Head of caudate nucleus (tissue), 42 donors: Measurements from ENCODE around the gene MYBPC2.
"Not testable (repeated sequence)": the region's sequence is repeated elsewhere in the genome, so short reads cannot be mapped to it uniquely, and the experiment has no call there.

ENCODE experiments used
- DNase-seq, 42 donors: peaks; one replicate each; pipeline versions ENCODE4 v3.0.0 to v3.0.0-alpha.2; 2020 to 2021; ENCODE audit warnings: mixed read lengths in 7 of 42
- intact Hi-C: fragments of 100-400 bp; cut with DNase I; formaldehyde crosslinking; loops from one replicate; pipeline ENCODE4 v1.15.0; 2022

Gene MYBPC2

DNA sequence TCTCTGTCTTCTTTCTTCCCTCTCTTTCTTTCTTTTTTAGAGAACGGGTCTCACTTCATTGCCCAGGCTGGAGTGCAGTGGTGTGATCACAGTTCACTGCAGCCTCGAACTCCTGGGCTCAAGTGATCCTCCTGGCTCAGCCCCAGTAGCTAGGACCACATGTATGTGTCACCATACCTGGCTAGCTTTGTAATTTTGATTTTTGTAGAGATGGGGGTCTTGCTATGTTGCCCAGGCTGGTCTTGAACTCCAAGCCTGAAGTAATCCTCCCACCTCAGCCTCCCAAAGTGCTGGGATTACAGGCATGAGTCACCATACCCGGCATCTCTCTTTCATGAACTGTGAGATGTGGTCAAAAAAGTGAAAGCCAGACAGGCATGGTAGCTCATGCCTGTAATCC is 40.6 kb downstream of the MYBPC2 start:
- DNase-seq, intact Hi-C loops: not testable (repeated sequence)

DNA sequence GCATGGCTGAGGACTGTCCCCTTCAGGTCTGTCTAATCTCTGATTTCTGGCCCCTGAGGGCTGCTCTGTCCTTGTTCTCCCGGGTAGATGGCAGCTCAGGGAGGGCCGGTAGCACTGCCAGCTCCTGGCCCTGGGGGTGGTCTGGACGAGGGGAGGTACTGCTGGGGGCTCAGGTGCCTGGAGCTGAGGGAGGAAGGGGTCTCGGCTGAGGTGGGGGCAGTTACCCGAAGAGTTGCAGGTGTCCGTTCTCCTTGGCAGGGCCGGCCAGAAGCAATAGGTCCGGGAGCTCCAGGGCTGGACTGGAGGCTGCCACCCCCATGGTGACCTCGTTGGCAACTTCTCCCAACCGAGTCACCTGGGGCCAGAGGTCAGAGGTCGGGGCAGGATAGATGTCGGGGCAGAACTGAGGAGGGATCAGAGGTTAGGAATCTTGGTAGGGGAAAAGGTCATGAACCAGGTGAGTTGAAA is 42.4 kb downstream of the MYBPC2 start:
- intact Hi-C loops, result loop anchor here (5.0 kb wide), 1 partner anchor 93 kb away; the partner anchor contains the start of gene POLD1
- peak in 1 of 42 donors; percentile 30 for DNase-seq

DNA sequence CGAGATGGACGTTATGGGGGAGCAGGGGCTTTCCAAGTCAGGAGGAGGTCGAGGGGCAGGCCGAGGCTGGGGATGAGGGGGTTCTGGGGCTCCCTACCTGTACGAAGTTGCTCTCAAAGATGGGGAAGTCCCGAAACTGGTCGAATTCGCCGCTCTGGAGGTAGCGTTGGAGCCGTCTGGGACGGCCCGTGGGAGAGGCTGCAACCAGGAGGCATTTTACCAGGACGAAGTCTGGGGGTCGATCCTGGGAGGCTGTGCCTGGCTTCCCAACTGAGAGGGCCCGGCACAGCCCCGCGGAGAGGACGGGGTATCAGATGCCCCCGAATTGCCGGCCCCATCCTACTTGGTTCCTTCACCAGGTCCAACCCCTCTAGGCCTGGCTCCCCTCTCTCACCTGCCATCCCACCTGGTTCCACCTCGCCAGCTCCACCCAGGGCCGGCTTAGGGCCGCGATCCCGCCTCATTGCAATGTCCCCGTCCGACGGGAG is 43.1 kb downstream of the MYBPC2 start:
- peak in 1 of 42 donors; percentile 10 for DNase-seq
- intact Hi-C loops, result loop anchor here (2.0 to 5.0 kb wide), 2 partner anchors 35 to 93 kb away; partner anchors contain the start of genes JOSD2 and POLD1

DNA sequence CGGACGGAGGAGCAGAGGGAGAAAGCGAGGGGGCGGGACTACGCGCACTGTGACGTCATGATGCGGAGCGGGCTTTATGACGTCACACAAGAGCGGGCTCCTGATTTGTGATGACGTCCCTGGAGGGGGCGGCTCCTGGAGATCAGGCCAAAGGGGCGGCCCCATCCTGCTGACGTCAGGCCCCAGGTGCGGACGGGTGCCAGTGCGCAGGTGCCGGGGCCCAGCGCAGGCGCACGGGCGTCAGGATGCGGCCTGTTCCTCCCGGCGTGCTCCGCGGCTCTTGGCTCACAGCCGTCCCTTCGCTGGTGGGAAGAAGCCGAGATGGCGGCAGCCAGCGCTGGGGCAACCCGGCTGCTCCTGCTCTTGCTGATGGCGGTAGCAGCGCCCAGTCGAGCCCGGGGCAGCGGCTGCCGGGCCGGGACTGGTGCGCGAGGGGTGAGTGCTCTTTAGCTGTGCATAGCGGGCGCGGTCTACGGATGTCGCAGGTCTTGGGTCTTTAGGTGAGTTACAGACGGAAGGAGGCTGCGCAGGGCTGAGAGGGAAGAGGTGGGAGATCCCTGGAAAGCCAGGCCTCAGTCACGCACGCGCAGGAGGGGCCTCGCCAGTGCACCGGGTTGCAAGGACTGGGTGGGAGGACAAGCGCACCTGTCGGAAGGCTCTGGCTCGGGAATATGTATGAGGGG is 43.7 kb downstream of the MYBPC2 start, which contains the start of the genes EMC10 and GARIN5A:
EMC10 (plus strand) TSS at position 284 of the 683 bp plus-strand sequence; CDS start at position 322, 38 bp downstream.
GARIN5A (minus strand) TSS at position 625 of the 683 bp plus-strand sequence; CDS start at position 165, 460 bp downstream.
- peak; percentile 79 to 95 (median 90) for DNase-seq
- intact Hi-C loops, result loop anchor here (2.0 to 5.0 kb wide), 2 partner anchors 34 to 94 kb away; partner anchors contain the start of genes JOSD2 and POLD1

DNA sequence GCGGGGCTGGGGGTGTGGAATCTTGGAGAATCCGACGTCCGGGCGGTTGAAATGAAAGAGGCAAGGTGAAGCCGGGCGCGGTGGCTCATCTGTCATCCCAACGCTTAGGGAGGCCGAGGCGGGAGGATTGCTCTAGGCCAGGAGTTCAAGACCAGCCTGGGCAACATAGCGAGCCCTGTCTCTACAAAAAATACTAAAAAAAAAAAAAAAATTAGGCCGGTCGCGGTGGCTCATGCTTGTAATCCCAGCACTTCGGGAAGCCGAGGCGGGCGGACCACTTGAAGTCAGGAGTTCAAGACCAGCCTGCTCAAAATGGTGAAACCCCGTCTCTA is 44.2 kb downstream of the MYBPC2 start:
- intact Hi-C loops, result loop anchor here (2.0 to 5.0 kb wide), 2 partner anchors 34 to 95 kb away; partner anchors contain the start of genes JOSD2 and POLD1
- no peak for DNase-seq

DNA sequence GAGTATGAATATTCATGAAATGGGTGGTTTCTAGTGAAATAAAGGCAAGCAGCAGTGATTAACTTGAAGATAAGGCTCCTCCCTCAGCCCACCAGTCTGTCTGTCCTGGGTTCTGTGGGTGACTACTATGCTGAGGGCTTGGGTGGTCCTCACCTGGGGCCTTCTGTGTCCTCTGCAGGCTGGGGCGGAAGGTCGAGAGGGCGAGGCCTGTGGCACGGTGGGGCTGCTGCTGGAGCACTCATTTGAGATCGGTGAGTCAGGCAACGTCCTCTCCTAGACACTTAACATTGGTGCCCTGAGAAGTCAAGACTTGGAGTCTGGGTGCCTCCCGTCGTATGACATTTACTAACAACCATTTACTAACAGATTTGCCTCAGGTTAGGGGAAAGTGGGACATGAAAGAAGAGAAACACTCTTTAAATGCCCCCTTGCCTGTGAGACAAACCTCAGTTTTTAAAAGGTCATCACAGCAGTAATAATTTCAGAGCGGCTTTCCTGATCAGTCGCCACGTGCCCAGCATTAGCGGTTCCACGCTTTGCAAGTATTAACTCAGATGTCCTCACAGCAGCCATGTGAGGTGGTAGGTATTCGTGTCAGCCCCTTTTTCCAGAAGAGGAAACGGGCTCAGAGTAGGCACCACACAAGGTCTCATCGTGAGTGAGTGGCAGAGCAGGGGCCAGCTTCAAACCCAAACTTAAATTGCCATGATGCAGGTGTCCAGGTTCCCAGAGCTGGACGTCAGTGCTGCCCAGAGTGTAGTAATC is 45.2 kb downstream of the MYBPC2 start:
- peak in 1 of 42 donors; percentile 32 for DNase-seq
- intact Hi-C loops, result loop anchor here (2.0 to 5.0 kb wide), 2 partner anchors 33 to 96 kb away; partner anchors contain the start of genes JOSD2 and POLD1

DNA sequence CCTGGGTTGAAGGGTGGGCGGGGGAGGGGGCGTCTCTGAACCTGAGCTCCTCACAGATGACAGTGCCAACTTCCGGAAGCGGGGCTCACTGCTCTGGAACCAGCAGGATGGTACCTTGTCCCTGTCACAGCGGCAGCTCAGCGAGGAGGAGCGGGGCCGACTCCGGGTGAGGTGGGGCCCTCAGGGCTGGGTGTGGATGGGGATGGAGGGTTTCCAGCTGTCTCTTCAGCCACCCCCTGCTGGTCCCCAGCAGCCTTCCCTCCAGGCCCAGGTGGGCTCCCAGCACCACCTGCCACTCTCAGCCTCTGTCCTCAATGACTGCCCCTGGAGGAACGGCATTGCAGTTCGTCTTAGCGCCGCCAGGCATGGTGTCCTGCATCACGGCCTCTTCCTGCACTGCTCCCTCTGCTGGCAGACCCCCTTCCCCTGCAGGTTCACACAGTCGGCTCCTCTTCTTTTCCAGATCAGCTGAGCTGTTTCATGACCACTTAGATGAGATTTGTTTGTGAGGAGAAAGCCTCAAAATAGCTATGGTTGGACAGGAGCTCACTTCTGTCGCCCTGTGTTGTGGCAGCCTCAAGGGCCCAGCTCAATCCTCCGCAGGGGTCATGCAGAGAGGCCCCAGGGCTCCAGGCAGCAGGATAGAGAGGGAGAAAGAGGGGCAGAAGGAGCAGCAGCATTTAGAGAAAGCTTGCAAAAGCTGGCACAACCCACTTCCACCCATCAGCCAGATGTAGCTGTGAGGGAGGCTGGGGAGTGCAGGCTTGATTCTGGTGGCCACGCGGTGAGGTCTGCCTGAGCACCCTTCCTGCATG is 46.4 kb downstream of the MYBPC2 start:
- intact Hi-C loops, result loop anchor here (5.0 kb wide), 1 partner anchor 97 kb away; the partner anchor contains the start of gene POLD1
- DNase-seq, result peak in 27 of 42 donors; percentile 40 to 81 (median 54)

DNA sequence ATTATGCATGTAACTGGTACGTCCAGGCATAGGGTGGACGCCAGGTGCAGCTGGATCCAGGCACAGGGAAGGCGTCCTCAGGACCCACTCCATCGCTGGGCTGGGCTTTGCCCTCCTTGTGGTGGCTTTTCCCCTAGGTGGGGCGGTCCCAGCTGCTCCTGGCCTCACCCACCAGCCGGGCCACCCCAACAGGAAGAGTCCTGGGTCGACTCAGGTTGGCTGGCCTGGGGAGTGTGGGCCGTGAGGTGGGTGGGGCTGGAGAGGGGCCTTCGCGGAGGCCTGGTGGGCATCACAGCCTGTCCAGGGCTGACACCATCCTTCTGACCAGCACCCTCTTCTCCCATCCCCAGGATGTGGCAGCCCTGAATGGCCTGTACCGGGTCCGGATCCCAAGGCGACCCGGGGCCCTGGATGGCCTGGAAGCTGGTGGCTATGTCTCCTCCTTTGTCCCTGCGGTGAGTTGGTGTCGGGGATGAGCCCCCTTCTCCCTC is 47.1 kb downstream of the MYBPC2 start:
- DNase-seq, result peak in 1 of 42 donors; percentile 25
- intact Hi-C loops, result loop anchor here (5.0 kb wide), 1 partner anchor 98 kb away; the partner anchor contains the start of gene POLD1

DNA sequence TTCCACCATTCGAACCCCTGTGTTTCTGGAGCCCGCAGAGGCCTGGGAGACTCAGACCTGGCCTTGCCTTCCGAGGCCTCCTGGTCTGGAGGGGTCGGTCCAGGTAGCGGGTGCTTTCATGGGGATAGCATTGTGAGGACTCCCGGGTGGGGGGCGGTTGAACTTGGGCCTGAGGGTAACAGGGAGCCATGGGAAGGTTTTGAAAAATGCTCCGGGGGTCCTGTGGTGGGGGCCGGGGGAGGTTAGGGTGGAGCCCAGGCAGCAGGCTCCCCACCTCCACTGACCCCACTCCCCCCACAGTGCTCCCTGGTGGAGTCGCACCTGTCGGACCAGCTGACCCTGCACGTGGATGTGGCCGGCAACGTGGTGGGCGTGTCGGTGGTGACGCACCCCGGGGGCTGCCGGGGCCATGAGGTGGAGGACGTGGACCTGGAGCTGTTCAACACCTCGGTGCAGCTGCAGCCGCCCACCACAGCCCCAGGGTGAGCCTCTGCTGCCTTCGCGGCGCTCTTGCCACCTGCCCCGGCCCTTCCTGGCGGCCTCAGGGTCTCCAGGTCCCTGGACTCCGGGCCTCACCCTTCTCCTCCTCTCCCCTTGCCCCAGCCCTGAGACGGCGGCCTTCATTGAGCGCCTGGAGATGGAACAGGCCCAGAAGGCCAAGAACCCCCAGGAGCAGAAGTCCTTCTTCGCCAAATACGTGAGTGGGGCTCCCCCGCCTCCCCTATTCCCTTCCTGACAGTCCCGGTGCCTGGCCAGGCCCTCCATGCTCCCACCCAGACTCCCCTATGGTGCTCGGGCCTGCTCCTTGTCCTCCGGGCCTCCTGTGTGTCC is 47.8 kb downstream of the MYBPC2 start:
- peak in 1 of 42 donors; percentile 7 for DNase-seq

DNA sequence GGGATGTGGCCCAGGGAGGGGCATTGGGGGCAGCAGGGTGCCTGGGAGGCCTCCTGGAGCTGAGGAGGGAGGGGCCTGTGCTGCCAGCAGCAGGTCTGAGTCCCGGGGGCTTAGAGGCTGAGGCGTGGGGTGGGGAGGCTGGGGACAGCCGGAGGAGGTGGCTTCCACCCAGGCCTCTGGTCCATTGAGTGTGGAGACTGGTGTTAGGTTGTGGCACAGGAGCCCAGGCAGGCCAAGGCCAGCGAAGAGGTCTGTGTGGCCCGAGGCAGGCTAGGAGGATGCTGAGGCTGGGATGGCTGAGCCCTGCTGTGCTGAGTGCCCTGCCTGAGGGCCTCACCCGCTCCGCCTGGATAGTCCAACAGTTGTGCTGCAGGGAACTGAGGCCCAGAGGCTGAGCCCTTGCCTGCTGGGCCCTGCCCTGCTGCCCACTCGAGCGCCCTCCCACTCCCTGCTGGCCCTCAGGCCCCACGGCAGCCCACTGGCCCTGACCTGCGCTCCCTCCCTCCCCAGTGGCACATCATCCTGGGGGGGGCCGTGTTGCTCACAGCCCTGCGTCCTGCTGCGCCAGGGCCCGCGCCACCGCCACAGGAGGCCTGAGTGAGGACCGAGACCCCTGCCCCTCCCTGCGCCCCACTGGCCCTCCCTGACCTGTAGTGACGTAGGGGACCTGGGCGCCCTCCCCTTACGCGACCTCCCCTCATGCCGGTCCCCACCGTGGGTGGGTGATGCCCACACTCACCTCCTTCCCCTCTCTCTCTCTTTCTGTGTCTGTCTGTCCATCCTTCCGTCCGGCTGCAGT is 48.9 kb downstream of the MYBPC2 start:
- DNase-seq, result peak in 1 of 42 donors; percentile 20
- intact Hi-C loops, result no loop called here

More for the DNA sequence above, 47.8 kb downstream of the MYBPC2 start:
- intact Hi-C loops, result no loop called here

DNA sequence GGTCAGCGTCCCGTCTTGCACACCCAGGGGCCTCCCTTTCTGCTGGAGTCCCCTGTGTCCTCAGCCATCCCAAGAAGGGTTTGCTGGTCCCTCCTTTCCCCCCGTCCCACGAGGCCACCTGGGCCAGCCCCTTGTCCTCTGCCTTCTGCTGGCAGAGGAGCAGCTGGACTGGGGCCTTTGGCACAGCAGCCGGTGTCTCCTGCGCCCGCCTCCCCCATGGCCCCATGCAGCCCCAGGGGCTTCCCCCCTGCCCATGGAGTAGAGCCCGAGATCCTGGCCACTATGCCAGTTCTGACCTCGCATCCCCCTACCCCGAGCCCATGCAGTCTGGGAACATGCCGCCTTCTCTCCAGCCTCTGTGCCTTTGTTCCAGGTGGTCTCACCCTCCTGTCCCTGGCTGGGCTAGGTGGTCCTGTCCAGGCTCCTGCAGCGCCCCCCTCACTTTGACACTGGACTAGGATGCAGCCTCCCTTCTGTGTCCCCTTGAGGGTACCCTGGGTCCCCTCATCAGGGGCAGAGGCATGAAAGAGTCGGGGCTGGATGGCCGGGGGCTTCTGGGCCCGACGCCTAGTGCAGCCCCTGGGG is 49.7 kb downstream of the MYBPC2 start:
- peak in 1 of 42 donors; percentile 10 for DNase-seq

DNA sequence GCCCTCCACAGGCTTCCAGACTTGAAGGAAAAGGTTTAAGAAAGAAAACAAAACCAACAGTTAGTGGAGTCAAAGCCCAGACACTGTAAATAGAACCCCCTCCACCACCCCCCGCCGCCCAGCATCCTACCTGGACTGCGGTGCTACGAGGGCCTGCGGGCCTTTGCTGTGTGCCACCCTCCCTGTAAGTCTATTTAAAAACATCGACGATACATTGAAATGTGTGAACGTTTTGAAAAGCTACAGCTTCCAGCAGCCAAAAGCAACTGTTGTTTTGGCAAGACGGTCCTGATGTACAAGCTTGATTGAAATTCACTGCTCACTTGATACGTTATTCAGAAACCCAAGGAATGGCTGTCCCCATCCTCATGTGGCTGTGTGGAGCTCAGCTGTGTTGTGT is 50.2 kb downstream of the MYBPC2 start:
- DNase-seq, result peak in 1 of 42 donors; percentile 24
- intact Hi-C loops, result no loop called here

More for the DNA sequence above, 49.7 kb downstream of the MYBPC2 start:
- intact Hi-C loops, result no loop called here

DNA sequence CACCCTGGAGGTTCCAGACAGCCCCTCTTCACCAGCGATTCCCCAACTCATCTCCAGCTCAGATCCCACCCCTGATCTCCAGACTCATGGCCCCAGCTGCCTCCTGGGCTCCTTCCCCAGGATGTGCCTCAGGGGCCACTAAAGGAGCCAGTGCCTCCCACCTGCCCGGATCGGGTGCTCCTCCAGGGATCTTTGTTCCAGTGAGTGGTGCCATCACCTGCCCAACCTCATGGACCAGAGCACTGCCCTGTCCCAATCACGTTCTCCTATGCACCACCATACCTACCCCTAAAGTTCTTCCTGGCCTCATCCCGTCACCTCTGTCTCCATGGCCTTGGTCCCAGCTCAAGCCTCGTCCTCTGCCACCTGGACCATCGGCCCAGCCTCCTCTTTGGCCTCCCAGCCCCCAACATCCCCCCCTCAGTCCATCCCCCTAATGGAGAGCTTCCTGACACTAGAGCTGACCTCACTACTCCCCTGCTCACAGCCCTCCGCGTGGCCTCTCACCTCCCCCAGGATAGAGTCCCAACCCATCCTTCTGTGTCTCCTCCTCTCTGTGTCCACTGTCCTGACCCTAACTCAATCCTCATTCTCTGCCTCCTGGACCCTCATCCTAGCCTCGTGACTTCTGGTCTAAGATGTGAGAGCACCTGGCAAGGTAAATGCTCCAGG is 52.7 kb downstream of the MYBPC2 start:
- DNase-seq, result peak in 1 of 42 donors; percentile 28
- intact Hi-C loops, result no loop called here

DNA sequence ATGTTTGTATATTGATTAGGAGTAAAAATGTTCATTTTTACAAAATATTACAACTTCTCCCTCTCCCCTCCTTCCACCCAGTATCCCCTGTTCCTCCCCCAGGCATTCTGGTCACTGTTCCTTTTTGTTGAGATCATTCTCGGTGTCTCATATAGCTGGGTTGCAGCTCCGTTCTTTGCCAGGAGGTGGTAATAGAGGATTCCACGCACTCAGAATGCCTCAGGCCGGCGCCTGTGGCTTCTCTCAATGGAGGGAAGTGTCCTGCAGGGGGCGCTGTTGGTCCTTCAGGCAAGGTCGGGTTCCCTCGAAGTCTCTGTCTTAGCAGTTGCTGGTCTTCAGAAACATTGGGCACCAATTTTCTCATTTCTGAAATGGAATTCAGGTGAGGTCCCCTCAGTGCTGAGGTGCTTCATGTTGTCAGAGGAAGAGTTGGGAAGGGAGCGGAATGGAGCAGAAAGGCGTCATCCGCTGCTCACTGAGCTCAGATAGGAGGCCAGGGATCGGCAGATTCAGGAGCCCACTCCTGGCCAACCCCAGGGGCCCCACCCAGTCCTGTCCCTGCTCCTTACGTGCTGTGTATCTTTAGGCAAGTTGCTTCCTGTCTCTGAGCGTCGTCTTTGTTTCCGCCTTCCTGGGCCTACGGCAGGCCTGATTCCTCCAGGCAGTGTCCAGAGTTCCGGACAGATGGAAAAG is 54.3 kb downstream of the MYBPC2 start:
- DNase-seq, result peak in 16 of 42 donors; percentile 18 to 84 (median 48)
- intact Hi-C loops, result no loop called here
